Activated CD4-positive, alpha-beta memory T cell treated with anti-CD3 and anti-CD28 coated beads, Interleukin-2, amount 10 ng/mL, durations not matched to agents 7 days and 5 days (primary cell): ENCODE measurements around the gene STUM. TPM values are rescaled to one million over a fixed set of nuclear protein-coding genes. Genes with fewer than 3 reads are reported as not detected.

Source experiments
- CTCF ChIA-PET: fragments of 350-600 bp; sonication (Branson Sonifier 250); formaldehyde crosslinking; loops from one replicate; lab custom pipeline; 2021; ENCODE audit warnings: antibody characterized with exemption, inconsistent platforms; lab: Charles Lee
- POLR2A ChIA-PET: fragments of 350-600 bp; sonication (Branson Sonifier 250); formaldehyde crosslinking; loops from one replicate; lab custom pipeline; 2021; ENCODE audit warnings: antibody characterized with exemption; lab: Charles Lee
- DNase-seq: peaks from one replicate; pipeline ENCODE4 v3.0.0-alpha.2; 2020
- H3K27ac Mint-ChIP-seq: one replicate; pipeline ENCODE4 v1.8.0; 2021; ENCODE audit warnings: mild to moderate bottlenecking, mixed read lengths
- H3K27me3 Mint-ChIP-seq: one replicate; pipeline ENCODE4 v1.8.0; 2021; ENCODE audit warnings: mixed read lengths
- H3K36me3 Mint-ChIP-seq: one replicate; pipeline ENCODE4 v1.8.0; 2021; ENCODE audit warnings: low read depth, mixed read lengths
- H3K4me1 Mint-ChIP-seq: one replicate; pipeline ENCODE4 v1.8.0; 2021; ENCODE audit warnings: mixed read lengths
- H3K4me3 Mint-ChIP-seq: one replicate; pipeline ENCODE4 v1.8.0; 2021; ENCODE audit warnings: mild to moderate bottlenecking, mixed read lengths
- H3K9me3 Mint-ChIP-seq: one replicate; pipeline ENCODE4 v1.8.0; 2021; ENCODE audit warnings: mixed read lengths
- total RNA-seq, 2 experiments: library from RNA; stranded (reverse); gene quantifications; one replicate each; pipeline ENCODE4 v1.2.3, GENCODE V29; 2021

The STUM gene
- total RNA-seq, 2 experiments from 2014 or later: not detected

DNA sequence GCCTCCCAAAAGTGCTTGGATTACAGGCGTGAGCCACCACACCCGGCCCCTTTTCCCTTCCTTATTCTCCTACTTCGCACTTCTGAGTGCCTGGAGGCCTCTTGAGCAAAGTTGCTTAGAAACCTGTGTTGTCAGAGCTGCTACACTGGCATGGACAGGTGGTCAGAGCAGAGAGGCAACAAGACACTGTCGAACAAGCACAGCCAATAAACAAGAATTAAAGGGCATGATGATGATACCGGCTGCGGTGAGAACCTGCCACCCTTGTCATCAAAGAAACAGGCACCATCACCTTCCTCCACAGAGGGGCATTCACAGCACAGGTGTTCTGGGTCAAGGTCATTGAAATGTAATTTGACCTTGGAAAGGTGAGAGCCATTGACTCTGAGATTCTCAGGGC is 23.3 kb downstream of the STUM start:
- Mint-ChIP-seq H3K27me3 (peaks cover 9% of the 10 kb centered on the region), H3K4me1 (no peaks in the 10 kb centered on the region), H3K4me3 (no peak overlapping the region), H3K27ac (no peak overlapping the region), H3K36me3 (no peaks in the 10 kb centered on the region), H3K9me3 (no peaks in the 10 kb centered on the region)
- CTCF ChIA-PET: no interaction called here
- DNase-seq: no peak
- POLR2A ChIA-PET: no interaction called here

DNA sequence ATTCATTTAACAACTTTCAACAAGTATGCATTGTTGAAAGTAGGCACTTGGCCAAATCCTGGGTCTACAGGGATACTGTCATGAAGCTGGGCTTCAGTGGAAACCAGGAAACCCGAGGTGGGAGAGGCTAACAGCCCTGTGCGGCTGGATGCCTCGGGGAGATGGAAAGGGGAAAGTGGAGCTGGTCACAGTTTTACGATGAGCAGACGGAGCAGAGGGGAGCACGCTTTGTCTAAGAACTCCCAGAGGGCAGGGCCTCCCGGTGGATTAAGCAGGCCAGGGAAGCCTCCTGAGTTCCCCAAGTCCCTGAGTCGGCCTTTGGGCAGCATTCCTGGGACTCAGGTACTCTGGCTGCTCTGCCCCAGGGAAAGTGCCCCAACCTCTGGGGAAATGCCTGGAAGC is 23.8 kb downstream of the STUM start:
- DNase-seq: no peak
- H3K4me3 Mint-ChIP-seq: no peak overlapping the region

DNA sequence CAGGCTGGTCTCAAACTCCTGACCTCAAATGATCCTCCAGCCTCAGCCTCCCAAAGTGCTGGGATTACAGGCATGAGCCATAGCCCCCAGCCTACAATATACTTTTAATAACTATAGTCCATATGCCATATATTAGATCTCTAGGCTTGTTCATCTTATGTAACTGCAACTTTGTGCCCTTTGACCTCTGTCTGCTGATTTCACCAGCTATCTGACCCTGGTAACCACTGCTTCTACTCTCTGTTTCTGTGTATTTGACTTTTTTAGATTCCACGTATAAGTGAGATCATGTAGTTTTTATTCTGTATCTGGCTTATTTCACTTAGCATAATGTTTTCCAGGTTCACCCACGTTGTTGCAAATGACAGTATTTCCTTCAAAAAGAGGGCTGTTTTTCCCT is 25.5 kb downstream of the STUM start:
- H3K4me1 Mint-ChIP-seq: no peaks in the 10 kb centered on the region
- H3K4me3 Mint-ChIP-seq: no peak overlapping the region
- ChIA-PET POLR2A (no interaction called here), CTCF (no interaction called here)
- peaks cover 2% of the 10 kb centered on the region for H3K27me3 Mint-ChIP-seq
- no peaks in the 10 kb centered on the region for H3K36me3 Mint-ChIP-seq
- H3K27ac Mint-ChIP-seq: no peak overlapping the region
- DNase-seq: no peak
- H3K9me3 Mint-ChIP-seq: no peaks in the 10 kb centered on the region

More for the DNA sequence above, 23.8 kb downstream of the STUM start:
- H3K4me1 Mint-ChIP-seq: no peaks in the 10 kb centered on the region
- H3K27ac Mint-ChIP-seq: no peak overlapping the region
- H3K27me3 Mint-ChIP-seq: peaks cover 5% of the 10 kb centered on the region
- ChIA-PET CTCF (no interaction called here), POLR2A (no interaction called here)
- no peaks in the 10 kb centered on the region for H3K9me3 Mint-ChIP-seq
- H3K36me3 Mint-ChIP-seq: no peaks in the 10 kb centered on the region

DNA sequence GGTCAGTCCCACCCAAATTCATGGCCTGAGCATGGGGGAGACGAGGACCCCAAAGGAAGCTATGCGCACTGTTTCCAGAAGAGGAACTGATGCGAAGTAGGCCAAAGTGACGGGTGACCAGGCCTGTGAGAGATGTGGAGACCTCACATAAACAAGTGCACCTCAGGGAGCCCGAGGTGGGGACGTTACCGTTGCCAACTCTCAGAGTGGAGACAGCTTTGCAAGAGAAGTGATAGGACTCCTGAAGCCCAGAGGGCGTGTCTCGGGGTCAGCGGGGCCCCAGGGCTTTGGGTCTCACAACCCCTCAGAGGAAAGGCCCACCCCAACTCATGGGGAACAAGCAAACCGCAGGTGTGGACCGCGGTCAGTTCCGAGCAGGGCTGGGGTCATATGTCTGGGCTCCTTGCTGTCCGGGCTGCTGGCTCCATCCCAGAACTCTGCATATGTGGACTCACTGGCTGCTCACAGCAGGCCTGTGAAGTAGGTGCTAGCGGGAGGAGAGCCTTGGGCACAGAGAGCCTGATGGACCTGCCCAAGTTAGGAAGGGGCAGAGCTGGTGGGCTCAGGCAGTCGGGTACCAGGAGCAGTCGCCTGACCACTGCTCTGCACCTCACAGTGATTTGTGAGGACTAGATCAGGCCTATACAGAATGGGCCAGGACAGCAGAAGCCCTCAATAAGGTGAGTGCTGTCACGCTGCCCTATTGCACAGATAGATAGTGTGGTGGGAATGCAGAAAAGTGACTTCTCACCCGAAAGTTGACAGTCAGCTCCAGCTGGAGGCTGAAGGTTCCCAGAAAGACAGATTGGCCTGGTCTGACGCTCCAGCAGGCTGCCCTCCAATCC is 26.2 kb downstream of the STUM start:
- Mint-ChIP-seq H3K27ac (no peak overlapping the region), H3K4me3 (no peak overlapping the region), H3K9me3 (no peaks in the 10 kb centered on the region), H3K27me3 (no peaks in the 10 kb centered on the region), H3K4me1 (no peaks in the 10 kb centered on the region), H3K36me3 (no peaks in the 10 kb centered on the region)
- ChIA-PET POLR2A (no interaction called here), CTCF (no interaction called here)
- no peak for DNase-seq

DNA sequence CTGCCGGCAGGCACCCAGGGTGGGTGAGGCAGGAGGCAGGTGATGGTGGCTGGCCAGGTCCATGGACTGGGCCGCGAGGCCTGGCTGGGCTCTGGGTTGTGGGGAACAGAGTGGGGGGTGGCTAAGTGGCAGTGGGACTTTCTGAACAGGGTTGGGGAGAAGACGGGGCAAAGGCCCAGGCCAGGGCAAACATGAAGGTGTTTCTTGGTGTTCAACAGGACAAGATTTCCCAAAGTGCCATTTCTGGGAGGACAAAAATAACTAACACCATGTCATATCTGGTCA is 26.8 kb downstream of the STUM start:
- POLR2A ChIA-PET: no interaction called here
- no peaks in the 10 kb centered on the region for H3K4me1 Mint-ChIP-seq
- CTCF ChIA-PET: no interaction called here
- H3K36me3 Mint-ChIP-seq: no peaks in the 10 kb centered on the region
- no peak overlapping the region for H3K4me3 Mint-ChIP-seq
- H3K27me3 Mint-ChIP-seq: no peaks in the 10 kb centered on the region
- no peaks in the 10 kb centered on the region for H3K9me3 Mint-ChIP-seq
- no peak overlapping the region for H3K27ac Mint-ChIP-seq
- DNase-seq: no peak

DNA sequence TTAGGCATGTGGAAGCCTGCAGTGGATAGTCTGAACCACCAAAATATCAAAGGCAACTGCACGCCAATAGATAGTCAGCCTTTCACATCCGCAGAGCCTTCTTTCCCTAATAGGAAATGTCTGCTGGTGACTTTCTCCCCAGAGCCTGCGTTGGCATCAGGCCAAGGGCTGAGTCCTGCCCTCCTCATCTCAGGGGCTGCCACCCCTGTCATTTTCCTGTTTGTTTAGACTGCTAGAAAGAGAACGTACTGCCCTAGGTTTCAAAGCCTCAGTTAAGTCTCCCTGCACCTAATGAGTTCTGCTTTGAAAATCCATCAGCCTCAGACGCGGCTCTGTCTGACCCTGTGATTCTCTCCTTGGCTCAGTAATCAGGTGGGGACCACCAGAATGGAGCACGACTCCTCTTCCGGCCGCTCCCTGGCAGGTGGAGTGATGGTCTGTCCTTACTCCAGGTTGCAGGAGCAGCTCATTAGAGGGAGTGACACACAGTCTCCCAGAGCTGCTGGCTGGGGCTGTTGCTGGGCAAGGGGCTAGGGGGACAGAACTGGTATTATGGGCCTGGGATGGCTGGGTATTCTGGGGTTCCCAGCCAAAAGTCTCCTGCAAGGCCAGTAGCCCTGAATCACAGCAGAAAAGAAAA is 27.3 kb downstream of the STUM start:
- ChIA-PET POLR2A (no interaction called here), CTCF (no interaction called here)
- Mint-ChIP-seq H3K36me3 (no peaks in the 10 kb centered on the region), H3K4me3 (no peak overlapping the region), H3K27me3 (peaks cover 2% of the 10 kb centered on the region), H3K4me1 (no peaks in the 10 kb centered on the region), H3K9me3 (no peaks in the 10 kb centered on the region), H3K27ac (no peak overlapping the region)
- DNase-seq: no peak

DNA sequence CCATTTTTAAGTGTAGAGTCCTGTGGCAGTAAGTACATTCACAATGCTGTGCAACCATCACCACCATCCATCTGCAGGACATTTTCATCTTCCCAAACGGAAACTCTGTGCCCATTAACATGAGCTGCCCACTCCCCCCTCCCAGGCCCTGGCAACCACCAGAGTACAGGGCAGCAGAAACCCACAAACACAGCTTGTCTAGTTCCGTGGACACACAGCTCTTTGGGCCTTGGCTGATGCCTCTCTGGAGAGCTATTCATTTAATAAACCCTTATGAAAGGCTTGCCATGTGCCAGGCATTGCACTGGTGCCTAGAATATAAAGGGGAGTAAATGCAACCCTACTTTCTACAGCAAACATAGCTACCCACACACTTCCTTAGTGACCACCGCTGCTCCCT is 28.0 kb downstream of the STUM start:
- no peak for DNase-seq
- peaks cover 3% of the 10 kb centered on the region for H3K27me3 Mint-ChIP-seq
- POLR2A ChIA-PET: no interaction called here
- CTCF ChIA-PET: no interaction called here
- H3K27ac Mint-ChIP-seq: no peak overlapping the region
- no peaks in the 10 kb centered on the region for H3K36me3 Mint-ChIP-seq
- H3K9me3 Mint-ChIP-seq: no peaks in the 10 kb centered on the region
- no peak overlapping the region for H3K4me3 Mint-ChIP-seq
- no peaks in the 10 kb centered on the region for H3K4me1 Mint-ChIP-seq

DNA sequence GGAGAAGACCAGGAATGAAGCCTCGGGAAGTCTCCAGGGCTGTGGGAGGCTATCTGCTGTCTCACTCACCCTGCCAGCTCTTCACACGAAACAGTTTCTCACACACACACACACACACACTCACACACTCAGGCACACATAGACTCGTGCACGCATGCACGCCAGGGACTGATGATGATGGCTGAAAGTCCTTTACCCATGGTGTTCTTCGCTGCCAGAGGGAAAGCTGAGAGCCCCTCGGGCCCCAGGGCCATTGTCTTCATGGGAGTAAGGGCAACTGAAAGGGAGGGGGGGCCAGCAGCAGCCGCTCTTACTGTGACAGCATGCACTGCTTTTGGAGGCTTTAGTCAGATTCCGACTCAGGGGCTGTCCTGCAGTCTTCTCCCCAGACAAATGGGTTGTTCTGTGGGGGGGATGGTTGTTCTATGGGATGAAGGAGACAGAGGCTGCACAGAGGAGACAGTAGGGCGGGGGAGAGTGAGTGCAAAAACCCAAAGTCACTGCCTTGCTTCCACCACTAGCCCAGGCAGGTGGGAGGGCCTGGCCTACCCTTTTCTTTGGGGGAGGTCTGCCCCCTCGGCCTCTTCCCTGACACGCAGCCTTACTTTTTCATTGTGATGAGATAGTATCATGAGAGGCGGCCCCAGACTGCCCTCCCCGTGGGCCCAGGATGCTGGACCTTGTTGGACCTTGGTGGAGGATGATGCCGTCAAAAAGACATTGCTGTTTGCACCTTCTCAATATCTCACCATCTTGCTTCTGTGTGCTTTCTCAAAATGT is 29.0 kb downstream of the STUM start:
- Mint-ChIP-seq H3K9me3 (no peaks in the 10 kb centered on the region), H3K4me3 (no peak overlapping the region), H3K36me3 (no peaks in the 10 kb centered on the region), H3K27me3 (peaks cover 3% of the 10 kb centered on the region), H3K27ac (no peak overlapping the region), H3K4me1 (no peaks in the 10 kb centered on the region)
- CTCF ChIA-PET: no interaction called here
- POLR2A ChIA-PET: no interaction called here
- DNase-seq: no peak

DNA sequence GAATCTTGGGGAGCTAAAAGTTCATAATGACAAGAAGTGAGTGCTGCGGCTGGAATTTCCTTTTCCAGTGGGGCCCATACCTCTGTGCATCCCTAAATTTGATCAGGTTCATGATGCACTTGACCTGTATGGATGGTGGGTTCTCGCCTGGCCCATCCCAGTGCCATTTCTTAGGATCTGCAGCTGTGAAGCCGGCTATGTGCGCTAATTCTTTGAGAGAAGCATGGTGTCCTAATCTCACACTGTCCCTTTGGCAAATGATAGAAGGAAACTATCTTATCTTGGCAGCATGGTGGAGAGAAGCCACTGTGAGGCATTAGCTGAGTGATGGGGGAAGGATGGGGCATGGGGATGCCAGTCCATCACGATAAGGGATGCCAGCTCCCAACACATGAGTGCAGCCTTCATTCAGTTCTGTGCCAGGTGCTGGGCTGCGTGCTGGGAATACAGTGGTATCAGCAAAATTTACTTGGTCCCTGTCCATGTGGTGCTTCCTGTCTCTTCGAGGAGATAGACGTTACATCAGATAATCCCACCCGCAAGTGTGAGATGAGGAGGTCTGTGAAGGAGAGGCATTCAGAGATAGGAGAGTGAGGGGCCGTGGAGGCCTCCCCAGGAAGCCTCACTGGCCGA is 30.5 kb downstream of the STUM start:
- DNase-seq: no peak
- Mint-ChIP-seq H3K4me1 (no peaks in the 10 kb centered on the region), H3K9me3 (no peaks in the 10 kb centered on the region)

DNA sequence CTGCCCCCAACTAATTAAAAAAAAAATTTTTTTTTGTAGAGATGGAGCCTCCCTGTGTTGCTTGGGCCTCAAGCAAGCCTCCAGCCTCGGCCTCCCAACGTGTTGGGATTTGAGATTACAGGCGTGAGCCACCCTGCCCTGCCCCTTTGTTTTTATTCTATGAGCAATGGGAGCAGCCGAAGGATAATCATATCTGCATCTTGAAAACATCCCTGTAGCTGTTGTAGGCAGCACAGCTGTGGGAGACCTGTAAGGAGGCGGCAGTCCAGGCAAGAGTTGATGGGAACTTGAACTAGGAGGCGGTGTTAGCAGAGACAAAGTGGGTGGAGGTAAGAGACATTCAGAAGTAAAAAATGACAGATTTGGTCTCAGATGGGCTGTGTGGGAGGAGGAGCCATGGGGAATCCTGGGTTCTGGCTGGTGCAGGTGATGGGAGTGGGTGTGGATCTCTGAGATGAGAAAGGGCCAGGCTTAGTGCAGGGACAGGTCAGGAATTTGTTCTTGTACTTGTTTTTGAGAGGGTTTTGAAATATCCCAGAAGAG is 31.3 kb downstream of the STUM start:
- POLR2A ChIA-PET: no interaction called here
- CTCF ChIA-PET: no interaction called here
- Mint-ChIP-seq H3K36me3 (no peaks in the 10 kb centered on the region), H3K4me1 (no peaks in the 10 kb centered on the region), H3K27ac (no peak overlapping the region), H3K4me3 (no peak overlapping the region), H3K9me3 (no peaks in the 10 kb centered on the region), H3K27me3 (peaks cover 3% of the 10 kb centered on the region)
- DNase-seq: no peak

More for the DNA sequence above, 30.5 kb downstream of the STUM start:
- H3K36me3 Mint-ChIP-seq: no peaks in the 10 kb centered on the region
- ChIA-PET CTCF (no interaction called here), POLR2A (interaction anchor here (1.0 kb wide), 1 partner anchor 24 kb away, joined by 3 read pairs; no protein-coding TSS in a partner anchor)
- no peak overlapping the region for H3K27ac Mint-ChIP-seq
- H3K27me3 Mint-ChIP-seq: peaks cover 3% of the 10 kb centered on the region
- H3K4me3 Mint-ChIP-seq: no peak overlapping the region

DNA sequence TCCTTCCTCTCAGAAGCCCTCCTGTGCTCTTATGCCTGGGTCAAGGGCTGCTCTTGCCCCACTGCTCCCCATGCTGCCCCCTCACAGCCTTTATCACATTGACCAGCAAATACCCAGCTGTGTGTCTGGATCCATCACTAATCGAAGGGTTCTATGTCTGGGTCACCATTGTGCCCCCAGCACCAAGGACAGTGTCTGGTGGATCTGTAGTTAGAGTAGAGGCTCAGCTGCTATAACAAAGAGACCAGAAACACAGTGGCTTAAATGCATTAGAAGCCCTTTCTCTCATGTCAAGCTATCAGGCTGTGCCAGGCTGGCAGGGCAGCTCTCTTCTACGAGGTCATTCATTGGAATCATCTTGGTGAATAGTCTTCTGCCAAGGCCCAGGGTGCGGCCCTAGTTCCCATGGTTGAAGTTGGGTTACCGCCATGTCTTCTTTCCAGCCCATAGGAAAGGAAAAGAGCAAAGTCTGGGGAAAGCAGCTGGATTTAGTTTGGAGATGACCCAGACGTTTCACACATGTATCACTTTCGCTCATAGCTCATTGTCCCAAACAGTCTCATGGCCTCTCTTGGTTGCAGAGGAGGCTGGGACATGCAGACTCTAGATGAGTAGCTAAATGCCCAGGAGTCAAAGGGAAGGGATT is 32.2 kb downstream of the STUM start:
- no peaks in the 10 kb centered on the region for H3K36me3 Mint-ChIP-seq
- no peak overlapping the region for H3K27ac Mint-ChIP-seq
- POLR2A ChIA-PET: no interaction called here
- DNase-seq: no peak
- H3K4me1 Mint-ChIP-seq: no peaks in the 10 kb centered on the region
- no peaks in the 10 kb centered on the region for H3K9me3 Mint-ChIP-seq
- CTCF ChIA-PET: interaction anchor here (1.0 kb wide), 1 partner anchor 28 kb away, joined by 3 read pairs; no protein-coding TSS in a partner anchor
- H3K27me3 Mint-ChIP-seq: peaks cover 3% of the 10 kb centered on the region
- no peak overlapping the region for H3K4me3 Mint-ChIP-seq

DNA sequence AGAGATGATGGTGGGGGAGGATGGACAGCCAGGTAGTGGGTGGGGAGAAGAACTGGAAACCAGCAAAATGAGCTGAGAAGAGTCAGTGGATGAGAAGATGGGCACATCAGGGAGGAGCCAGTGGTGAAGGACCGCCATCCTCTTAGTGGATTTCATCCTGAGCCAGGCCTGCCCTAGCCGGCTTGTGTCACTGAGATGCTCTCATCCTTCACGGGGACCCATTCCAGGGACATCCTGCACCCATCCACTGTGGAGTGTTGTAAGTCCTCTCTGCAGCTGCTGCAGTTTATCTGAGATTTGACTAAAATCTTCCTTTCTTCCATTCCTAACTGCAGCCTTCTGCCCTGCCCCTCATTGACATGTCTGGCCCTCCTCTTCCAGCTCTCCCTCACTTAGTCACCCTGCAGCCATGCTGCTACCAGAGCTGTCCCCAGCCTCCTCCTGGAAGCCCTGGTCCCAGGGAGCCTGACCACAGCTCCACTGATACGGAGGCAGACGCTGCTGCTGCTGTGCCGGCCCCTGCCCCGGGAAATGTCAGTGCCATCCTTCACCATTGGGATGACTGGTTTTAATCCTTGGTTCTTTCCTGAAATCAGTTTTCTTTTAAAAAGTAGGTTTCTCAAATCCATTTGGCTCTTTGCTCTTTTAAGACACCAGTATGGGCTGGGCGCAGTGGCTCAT is 33.2 kb downstream of the STUM start:
- CTCF ChIA-PET: interaction anchor here (1.0 kb wide), 1 partner anchor 27 kb away, joined by 3 read pairs; no protein-coding TSS in a partner anchor

More for the DNA sequence above, 33.2 kb downstream of the STUM start:
- no peaks in the 10 kb centered on the region for H3K9me3 Mint-ChIP-seq
- H3K27me3 Mint-ChIP-seq: peaks cover 3% of the 10 kb centered on the region
- no peaks in the 10 kb centered on the region for H3K4me1 Mint-ChIP-seq
- DNase-seq: no peak
- no peak overlapping the region for H3K4me3 Mint-ChIP-seq
- no peaks in the 10 kb centered on the region for H3K36me3 Mint-ChIP-seq
- POLR2A ChIA-PET: no interaction called here
- H3K27ac Mint-ChIP-seq: no peak overlapping the region
